HG02763 (cell line): ENCODE measurements around the gene GALNT16.
"Not testable (repeated sequence)": the region's sequence is repeated elsewhere in the genome, so short reads cannot be mapped to it uniquely, and the experiment has no call there.

Experiments used
- ATAC-seq: cut with Tn5 transposase; IDR thresholded peaks from one replicate; pipeline ENCODE4 v1.9.1; 2021; ENCODE audit warnings: mild to moderate bottlenecking, moderate library complexity; ENCODE audit not compliant: unreplicated experiment

Gene GALNT16

DNA sequence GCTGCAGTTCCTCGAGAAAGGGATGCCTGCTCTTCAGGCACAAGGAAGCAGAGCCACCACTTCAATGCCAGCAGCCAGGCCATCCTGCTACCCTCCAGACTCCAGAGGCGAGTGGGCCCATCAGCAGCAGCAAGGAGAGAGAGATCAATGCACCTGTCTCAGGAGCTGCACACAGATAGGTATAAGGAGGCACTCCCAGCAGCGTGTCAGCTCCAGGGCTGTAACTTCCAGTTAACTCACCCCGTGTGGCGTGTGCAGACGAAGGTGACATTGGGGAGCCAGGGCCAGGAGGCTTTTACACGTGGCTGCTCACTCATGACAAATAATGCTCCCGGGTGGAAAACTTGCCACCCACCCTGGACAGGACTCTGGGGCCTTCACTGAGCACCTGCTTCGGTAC, 24.2 kb downstream of the GALNT16 start:
- ATAC-seq, result no peak

- ATAC-seq, result no peak
Measured at GRCh38 chr14:69285661-69286255, 25.8 kb downstream of the GALNT16 start.

DNA sequence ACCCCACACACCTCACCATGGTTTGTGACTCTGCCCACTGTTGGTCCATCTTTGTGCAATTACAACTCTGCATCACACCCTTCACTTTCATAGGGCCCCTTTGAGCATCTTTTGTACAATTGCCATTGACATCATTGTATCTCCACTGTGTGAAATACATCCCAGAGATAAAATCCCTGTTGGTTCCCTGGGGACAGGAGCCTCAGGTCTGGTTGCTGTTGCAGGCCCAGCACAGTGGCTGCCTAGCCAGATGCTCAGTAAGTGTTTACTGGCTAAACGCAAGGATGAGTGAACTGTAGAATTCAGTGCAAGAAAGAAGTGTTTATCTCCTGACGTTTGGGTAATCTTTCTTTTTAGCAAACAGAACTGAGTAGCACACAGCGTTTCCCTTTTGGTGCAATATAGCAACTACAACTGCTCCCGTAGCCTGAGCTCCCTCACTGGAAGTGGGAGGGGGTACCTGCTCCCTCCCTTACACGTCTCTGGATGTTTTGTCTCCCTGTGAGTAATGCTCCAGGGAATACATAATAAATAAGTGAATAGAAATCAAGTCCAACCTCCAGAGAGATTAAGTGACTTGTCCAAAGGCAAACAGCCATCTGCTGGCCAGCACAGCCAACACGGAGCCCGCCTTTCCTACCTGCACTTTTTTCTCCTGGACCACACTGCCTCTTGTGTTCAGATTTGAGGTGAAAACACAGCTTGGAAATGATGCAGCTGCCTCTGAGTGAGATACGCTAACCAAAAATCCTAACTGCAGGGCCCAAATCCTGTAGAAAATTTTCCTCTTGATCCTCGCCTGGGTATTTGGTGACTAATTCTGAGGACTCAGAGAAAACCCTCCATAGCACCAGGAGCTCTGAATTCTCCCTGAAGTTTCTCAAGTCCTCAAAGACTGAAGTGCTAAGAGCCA, 27.4 kb downstream of the GALNT16 start:
- no peak for ATAC-seq

DNA sequence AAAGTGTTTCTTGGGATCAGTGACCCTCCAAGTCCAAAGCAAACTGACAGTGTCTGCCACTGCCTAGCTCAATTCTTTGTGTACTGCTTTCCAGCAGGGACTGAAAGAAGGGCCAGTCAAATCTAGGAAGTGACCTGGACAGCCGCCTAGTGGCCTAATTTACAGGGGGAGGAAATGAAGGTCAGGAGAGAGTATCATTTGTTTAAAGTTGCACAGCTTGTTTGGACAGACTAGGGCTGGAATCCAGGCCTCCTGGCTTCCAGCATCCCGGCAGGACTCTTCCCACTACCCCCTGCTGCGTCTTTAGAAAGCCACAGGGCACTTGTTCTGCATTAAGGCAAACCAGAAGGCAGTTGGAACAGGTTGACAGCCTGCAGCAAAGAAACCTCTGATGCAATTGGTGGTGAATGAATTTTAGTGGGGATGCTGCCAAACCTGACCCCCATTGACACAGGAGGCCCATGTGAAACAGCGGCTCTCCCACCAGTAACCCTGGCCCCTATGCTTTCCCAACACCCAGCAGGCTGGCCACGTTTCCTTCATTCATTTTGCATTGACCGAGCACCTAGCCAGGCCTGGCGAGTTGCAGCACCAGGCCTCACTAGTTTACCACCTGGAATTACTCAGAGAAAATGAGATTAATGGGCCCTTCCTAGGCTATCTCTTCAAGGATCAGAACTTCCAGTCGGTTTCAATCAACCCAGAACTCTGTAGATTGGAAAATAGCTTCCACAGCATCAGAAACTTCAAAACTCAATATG, 28.2 kb downstream of the GALNT16 start:
- ATAC-seq, result no peak

GRCh38 chr14:69288956-69289705, 29.2 kb downstream of the GALNT16 start:
- ATAC-seq, result no peak

DNA sequence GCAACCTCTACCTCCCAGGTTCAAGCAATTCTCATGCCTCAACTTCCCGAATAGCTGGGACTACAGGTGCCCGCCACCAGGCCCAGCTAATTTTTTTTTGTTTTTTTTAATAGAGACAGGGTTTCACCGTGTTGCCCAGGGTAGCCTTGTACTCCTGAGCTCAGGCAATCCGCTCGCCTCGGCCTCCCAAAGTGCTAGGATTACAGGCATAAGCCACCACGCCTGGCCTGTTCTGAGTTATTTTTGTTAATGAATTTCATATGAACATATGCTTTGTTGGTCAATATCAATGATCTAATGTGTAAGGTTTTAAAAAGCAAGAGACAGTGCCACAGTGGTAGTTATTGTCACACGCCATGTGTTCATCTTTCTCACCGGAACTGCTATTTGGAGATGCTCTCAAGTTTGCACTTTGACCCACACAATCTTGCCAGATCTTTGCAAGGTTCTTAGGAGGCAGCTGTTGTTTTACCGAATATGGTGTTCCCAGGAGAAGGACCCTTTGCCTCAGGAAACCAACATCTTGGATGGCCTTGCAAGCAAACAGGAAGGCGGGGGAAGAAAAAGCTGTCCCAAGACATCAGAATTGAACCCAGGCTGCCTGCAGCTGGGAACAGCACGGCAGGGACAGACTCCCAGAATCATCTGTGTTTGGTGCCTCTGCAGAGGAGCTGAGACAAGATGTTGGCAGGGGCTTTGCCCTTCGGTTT, 30.0 kb downstream of the GALNT16 start:
- no peak for ATAC-seq

GRCh38 chr14:69290881-69291280, 30.9 kb downstream of the GALNT16 start:
- ATAC-seq, result not testable (repeated sequence)

- no peak for ATAC-seq
Measured at GRCh38 chr14:69291396-69291795, 31.4 kb downstream of the GALNT16 start.

GRCh38 chr14:69291891-69292561, 32.1 kb downstream of the GALNT16 start:
- no peak for ATAC-seq

DNA sequence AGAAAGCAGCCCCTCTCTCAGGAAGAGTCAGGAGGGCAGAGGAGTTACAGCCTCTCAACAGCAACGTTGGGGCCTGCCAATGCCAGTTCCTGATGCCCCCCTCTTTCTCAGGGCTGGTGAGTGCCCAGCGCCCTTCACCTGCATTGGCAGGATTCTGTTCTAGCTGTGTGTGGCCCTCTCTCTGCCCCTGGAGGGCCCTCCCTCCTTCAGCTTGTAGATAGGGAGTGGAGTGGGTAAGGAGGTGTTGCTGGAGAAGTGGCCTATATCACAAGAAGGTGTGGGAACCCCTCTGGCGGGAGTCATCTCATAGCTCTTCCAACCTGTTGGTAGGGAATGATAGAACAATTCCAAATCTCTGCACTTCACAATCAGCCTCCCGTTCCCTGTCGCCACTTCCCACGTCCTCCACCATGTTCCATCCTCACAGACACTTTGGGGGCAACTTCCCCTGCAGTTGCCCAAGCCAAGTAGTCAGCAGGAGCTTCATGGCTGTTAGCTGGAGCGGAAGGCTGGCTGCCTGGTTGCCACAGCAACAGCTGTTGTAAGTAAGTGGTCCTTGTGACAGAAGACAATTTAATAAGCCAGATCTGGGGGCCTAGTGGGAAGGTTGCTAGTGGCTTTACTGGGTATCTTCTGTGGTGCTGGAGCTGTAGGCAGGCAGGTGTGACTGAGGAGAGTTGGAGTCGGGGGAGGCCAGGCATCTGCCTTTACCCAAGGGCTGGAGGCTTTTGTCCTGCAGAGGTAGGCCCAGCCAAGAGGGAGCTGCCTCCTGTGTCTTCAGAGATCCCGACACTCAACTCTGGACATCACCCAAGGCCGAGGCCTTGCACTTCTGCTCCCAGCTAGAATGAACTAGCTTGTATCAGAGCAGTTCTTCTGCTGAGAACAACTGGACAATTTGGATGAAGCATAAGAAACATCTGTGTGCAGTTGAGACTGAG, 38.4 kb downstream of the GALNT16 start:
- ATAC-seq, result no peak

- ATAC-seq, result no peak
Measured at GRCh38 chr14:69299286-69300035, 39.5 kb downstream of the GALNT16 start.

DNA sequence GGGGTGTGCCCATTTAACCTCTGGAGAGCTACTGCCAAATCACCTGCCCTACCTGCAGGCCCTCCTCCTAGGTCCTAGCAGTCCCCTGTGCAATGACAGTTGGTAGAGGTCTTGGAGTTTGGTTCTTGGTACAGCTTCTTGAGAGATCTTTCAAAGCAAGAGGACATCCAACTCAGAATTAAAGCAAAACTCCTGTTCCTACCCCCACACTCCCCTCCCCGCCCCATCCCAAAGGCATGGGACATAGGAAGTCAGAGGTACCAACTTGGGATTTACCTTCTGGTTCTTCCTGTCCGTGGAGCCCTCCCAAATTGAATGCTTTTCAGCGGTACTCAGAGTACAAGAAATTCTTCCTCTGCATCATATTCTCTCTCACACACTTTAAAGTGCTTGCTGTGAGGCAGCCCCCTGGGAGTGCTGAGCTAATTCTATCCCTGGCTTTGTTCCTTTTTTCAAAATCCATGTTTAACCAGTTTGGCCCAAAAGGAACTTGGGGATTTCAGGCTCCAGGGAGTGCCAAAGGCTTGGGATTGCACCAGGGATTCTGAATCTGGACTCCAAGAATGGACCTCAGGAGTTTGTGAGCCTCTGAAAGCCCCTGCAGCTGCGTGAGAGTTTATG, 40.8 kb downstream of the GALNT16 start:
- ATAC-seq, result no peak

DNA sequence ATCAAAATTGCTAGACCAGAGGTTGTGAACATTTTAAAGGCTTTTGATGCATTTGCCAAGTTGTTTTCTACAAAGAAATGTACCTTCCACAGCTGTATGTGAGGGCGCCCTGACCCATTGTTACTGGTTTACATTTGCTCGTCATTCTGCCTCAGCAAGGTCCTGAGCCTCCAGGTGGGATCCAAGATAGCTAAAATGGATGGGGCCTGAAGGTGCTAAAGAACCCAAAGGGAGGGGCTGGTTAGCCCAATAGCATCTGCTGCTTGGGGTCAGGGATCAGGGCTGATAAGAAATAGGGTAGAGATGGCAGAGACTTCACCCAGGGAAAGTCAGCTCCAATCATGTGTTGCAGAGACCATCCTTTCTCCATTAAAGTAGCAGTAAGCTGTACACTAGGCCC, 43.1 kb downstream of the GALNT16 start:
- ATAC-seq, result no peak

DNA sequence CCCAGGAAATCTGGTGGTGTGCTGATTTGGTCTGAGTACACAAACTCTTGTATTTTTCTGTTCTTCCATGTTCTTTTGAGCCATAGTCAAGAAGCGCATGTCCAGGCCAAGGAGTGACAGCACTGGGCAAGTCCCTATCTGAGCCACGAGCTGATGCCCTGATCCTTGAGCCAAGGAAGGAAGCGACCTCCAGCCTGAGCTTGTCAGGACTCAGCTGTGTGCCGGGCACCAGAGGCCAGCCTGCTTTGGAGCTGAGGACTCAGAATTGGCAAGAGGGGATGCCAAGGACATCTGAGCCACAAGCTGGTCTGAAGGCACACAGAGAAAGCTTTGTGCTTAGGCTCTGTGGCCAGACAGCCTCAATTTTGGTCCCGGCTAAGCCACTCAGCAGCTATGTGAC, 52.6 kb downstream of the GALNT16 start:
- ATAC-seq, result no peak

- no peak for ATAC-seq
Measured at GRCh38 chr14:69313176-69313575, 53.2 kb downstream of the GALNT16 start.

- no peak for ATAC-seq
Measured at GRCh38 chr14:69314327-69314726, 54.4 kb downstream of the GALNT16 start.

DNA sequence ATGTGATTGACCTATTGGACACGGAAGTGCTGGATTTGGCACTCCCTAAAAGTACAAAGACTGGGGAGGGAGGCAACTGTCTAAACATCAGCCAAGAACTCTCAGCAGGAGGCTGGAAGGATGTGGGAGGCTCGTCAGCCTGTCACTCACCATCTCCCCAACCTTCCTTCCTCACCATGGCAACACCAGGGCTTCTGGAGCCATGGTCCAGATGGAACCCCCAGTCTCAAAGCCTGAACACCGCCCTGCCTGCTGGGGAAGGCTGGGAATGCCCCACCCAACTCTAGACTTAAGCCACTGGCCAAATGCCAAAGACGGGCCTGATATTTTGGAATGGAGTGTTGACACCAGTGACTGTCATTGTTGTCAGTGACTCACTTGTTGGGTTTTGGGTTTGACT, 55.3 kb downstream of the GALNT16 start:
- ATAC-seq, result no peak
